ENCODE results near the gene STUM. TPM values are rescaled to one million over a fixed set of nuclear protein-coding genes. Genes with fewer than 3 reads are reported as not detected.

STUM gene
- total RNA-seq, 2 experiments from 2014 or later, result not detected

DNA sequence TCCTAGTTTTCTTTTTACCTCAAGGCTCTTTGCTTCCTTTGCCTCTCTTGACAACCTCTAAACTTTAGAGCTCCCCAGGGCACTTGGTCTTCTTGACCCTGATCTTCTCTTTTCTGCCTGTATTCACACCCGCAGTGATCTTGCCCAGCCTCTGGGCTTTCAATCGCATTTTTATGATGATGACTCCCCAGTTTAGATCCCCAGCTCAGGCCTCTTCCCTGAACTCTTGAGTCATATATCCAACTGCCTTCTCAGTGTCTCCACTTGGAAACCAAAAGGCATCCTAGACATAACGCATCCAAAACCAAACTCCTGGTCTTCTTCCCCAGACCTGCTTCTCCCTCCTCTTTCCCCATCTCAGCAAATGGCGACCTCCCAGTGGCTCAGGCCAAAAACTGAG lies 6.5 kb downstream of the STUM start:
- ATAC-seq (ENCODE audit: poor library complexity), result no peak
- H3K27me3 Mint-ChIP-seq, result peaks cover 61% of the 10 kb centered on the region
- no peaks in the 10 kb centered on the region for H3K9me3 Mint-ChIP-seq
- no peak overlapping the region for H3K27ac Mint-ChIP-seq
- peaks cover 7% of the 10 kb centered on the region for H3K4me1 Mint-ChIP-seq (ENCODE audit: low read depth)
- Histone ChIP-seq H3K4me1 (ENCODE audit: insufficient read depth, low read length) (peaks cover 6% of the 10 kb centered on the region), H3K27me3 (ENCODE audit: control insufficient read depth in 1 of 2, insufficient read depth in 2 of 2, low read length in 2 of 2) (peaks cover 25 to 26% of the 10 kb centered on the region in 2 experiments), H3K9me3 (ENCODE audit: control insufficient read depth in 1 of 2, insufficient read depth in 1 of 2, low read length in 2 of 2) (peaks cover 0 to 2% of the 10 kb centered on the region in 2 experiments), H3K27ac (ENCODE audit: low read depth in 1 of 2, low read length in 2 of 2) (no peak overlapping the region), H3K36me3 (ENCODE audit: insufficient read depth, low read length) (no peaks in the 10 kb centered on the region), H3K4me3 (ENCODE audit: low read length) (no peak overlapping the region)
- POLR2A ChIA-PET, result no interaction called here
- no peaks in the 10 kb centered on the region for H3K36me3 Mint-ChIP-seq (ENCODE audit: low read depth)
- CTCF ChIA-PET, result no interaction called here
- intact Hi-C loops (cut with DNase I, micrococcal nuclease), result no loop called here
- DNase-seq, result no peak
- no peak overlapping the region for H3K4me3 Mint-ChIP-seq
- TF ChIP-seq, protein P1, sequence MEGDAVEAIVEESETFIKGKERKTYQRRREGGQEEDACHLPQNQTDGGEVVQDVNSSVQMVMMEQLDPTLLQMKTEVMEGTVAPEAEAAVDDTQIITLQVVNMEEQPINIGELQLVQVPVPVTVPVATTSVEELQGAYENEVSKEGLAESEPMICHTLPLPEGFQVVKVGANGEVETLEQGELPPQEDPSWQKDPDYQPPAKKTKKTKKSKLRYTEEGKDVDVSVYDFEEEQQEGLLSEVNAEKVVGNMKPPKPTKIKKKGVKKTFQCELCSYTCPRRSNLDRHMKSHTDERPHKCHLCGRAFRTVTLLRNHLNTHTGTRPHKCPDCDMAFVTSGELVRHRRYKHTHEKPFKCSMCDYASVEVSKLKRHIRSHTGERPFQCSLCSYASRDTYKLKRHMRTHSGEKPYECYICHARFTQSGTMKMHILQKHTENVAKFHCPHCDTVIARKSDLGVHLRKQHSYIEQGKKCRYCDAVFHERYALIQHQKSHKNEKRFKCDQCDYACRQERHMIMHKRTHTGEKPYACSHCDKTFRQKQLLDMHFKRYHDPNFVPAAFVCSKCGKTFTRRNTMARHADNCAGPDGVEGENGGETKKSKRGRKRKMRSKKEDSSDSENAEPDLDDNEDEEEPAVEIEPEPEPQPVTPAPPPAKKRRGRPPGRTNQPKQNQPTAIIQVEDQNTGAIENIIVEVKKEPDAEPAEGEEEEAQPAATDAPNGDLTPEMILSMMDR (IDR thresholded peaks at IDR 0.05), result no peak

DNA sequence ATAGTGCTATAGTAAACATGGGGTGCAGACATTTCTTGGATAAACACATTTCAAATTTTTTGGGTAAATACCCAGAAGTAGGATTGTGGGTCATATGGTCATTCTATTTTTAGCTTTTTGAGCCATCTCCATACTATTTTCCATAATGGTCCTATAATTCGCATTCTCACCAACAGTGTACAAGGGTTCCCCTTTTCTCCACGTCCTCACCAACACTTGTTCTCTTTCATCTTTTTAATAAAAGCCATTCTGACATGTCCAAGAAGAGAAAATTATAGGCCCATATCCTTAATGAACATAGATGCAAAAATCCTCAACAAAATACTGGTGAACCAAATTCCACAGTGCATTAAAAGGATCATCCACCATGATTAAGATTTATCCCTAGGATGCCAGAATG lies 8.9 kb downstream of the STUM start:
- H3K27ac Mint-ChIP-seq, result no peak overlapping the region
- H3K9me3 ChIP-seq (ENCODE audit: control insufficient read depth in 1 of 2, insufficient read depth in 1 of 2, low read length in 2 of 2), result no peaks in the 10 kb centered on the region
- ChIA-PET POLR2A (no interaction called here), CTCF (no interaction called here)
- no peaks in the 10 kb centered on the region for H3K36me3 Mint-ChIP-seq (ENCODE audit: low read depth)
- H3K36me3 ChIP-seq (ENCODE audit: insufficient read depth, low read length), result no peaks in the 10 kb centered on the region
- H3K4me3 ChIP-seq (ENCODE audit: low read length), result no peak overlapping the region
- no peak overlapping the region for H3K27ac ChIP-seq (ENCODE audit: low read depth in 1 of 2, low read length in 2 of 2)
- DNase-seq (no peak), ATAC-seq (ENCODE audit: poor library complexity) (no peak)
- H3K4me1 Mint-ChIP-seq (ENCODE audit: low read depth), result no peaks in the 10 kb centered on the region
- no peaks in the 10 kb centered on the region for H3K4me1 ChIP-seq (ENCODE audit: insufficient read depth, low read length)
- no peaks in the 10 kb centered on the region for H3K9me3 Mint-ChIP-seq
- H3K4me3 Mint-ChIP-seq, result no peak overlapping the region
- peaks cover 7 to 9% of the 10 kb centered on the region in 2 experiments for H3K27me3 ChIP-seq (ENCODE audit: control insufficient read depth in 1 of 2, insufficient read depth in 2 of 2, low read length in 2 of 2)
- H3K27me3 Mint-ChIP-seq, result peaks cover 39% of the 10 kb centered on the region
- TF ChIP-seq, protein P1 (IDR thresholded peaks at IDR 0.05), result no peak
- intact Hi-C loops (cut with DNase I, micrococcal nuclease), result no loop called here

DNA sequence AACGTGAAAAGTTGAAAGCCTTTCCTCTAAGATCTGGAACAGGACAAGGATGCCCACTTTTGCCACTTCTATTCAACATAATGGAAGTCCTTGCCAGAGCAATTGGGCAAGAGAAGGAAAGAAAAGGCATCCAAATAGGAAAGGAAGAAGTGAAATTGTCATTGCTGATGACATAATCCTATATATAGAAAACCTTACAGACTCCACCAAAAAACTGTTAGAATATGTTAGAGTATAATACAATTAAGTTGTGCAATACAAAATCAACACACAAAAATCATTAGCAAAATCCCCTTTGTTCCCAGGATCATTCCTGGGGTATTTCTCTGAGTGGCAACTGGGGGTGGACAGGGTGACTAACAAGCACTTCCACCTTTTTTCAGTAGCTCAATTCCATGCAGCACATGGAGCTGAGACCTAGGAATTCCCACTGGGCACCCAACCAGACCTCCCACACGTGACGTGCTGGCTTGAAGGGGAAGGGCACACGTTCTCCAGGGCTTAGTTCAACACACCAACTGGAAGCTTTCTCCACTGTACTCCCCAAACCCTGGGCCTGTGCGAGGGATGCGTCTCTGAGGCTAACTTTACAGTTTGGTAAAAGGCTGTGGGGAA lies 9.6 kb downstream of the STUM start:
- Histone ChIP-seq H3K27ac (ENCODE audit: low read depth in 1 of 2, low read length in 2 of 2) (no peak overlapping the region), H3K27me3 (ENCODE audit: control insufficient read depth in 1 of 2, insufficient read depth in 2 of 2, low read length in 2 of 2) (peaks cover 7 to 9% of the 10 kb centered on the region in 2 experiments), H3K36me3 (ENCODE audit: insufficient read depth, low read length) (no peaks in the 10 kb centered on the region), H3K4me3 (ENCODE audit: low read length) (no peak overlapping the region), H3K9me3 (ENCODE audit: control insufficient read depth in 1 of 2, insufficient read depth in 1 of 2, low read length in 2 of 2) (no peaks in the 10 kb centered on the region), H3K4me1 (ENCODE audit: insufficient read depth, low read length) (no peaks in the 10 kb centered on the region)
- H3K27ac Mint-ChIP-seq, result no peak overlapping the region
- H3K9me3 Mint-ChIP-seq, result no peaks in the 10 kb centered on the region
- DNase-seq (no peak), ATAC-seq (ENCODE audit: poor library complexity) (no peak)
- H3K4me3 Mint-ChIP-seq, result no peak overlapping the region
- TF ChIP-seq, protein P1 (IDR thresholded peaks at IDR 0.05), result no peak
- intact Hi-C loops (cut with DNase I, micrococcal nuclease), result no loop called here
- no peaks in the 10 kb centered on the region for H3K36me3 Mint-ChIP-seq (ENCODE audit: low read depth)
- CTCF ChIA-PET, result no interaction called here
- peaks cover 32% of the 10 kb centered on the region for H3K27me3 Mint-ChIP-seq
- H3K4me1 Mint-ChIP-seq (ENCODE audit: low read depth), result no peaks in the 10 kb centered on the region
- POLR2A ChIA-PET, result no interaction called here

Data from CD4-positive, alpha-beta T cell (primary cell).